Stimulated activated CD8-positive, alpha-beta memory T cell treated with anti-CD3 and anti-CD28 coated beads, Interleukin-12 subunit alpha, Interleukin-12 subunit beta, amount 100 ng/mL, for 1 hour (primary cell): ENCODE measurements around the gene HDC.

Experiments used
- DNase-seq: peaks from one replicate; pipeline ENCODE4 v3.0.0-alpha.2; 2020; ENCODE audit warnings: low read depth

The HDC gene

GRCh38 chr15:50225938-50226337 lies 39.6 kb downstream of the HDC start:
- DNase-seq = no peak

GRCh38 chr15:50225057-50225456 lies 40.5 kb downstream of the HDC start:
- no peak for DNase-seq

- no peak for DNase-seq
Measured at GRCh38 chr15:50224606-50225005, 40.9 kb downstream of the HDC start.

- DNase-seq = no peak
Measured at GRCh38 chr15:50222181-50222580, 43.3 kb downstream of the HDC start.

- DNase-seq = no peak
Measured at GRCh38 chr15:50219820-50220219, 45.7 kb downstream of the HDC start.

GRCh38 chr15:50218691-50219090 lies 46.8 kb downstream of the HDC start:
- no peak for DNase-seq

- DNase-seq = no peak
Measured at GRCh38 chr15:50218291-50218690, 47.2 kb downstream of the HDC start.

- no peak for DNase-seq
Measured at GRCh38 chr15:50210462-50211157, 54.9 kb downstream of the HDC start.

- DNase-seq = no peak
Measured at GRCh38 chr15:50209809-50210208, 55.7 kb downstream of the HDC start.

- DNase-seq = no peak
Measured at GRCh38 chr15:50206020-50206419, 59.5 kb downstream of the HDC start.

- DNase-seq = no peak
Measured at GRCh38 chr15:50202003-50202402, 63.5 kb downstream of the HDC start.

GRCh38 chr15:50192926-50193620 lies 72.5 kb downstream of the HDC start:
- no peak for DNase-seq

GRCh38 chr15:50192164-50192563 lies 73.4 kb downstream of the HDC start:
- DNase-seq = no peak
